WERI-Rb-1 (cell line): ENCODE measurements around the gene DMWD.
A peak's percentile ranks its signal among the peaks of the same experiment; 100 is the strongest.

ENCODE experiments used
- DNase-seq: peaks from one replicate; pipeline ENCODE4 v3.0.0-alpha.2; 2020
- H3K27ac ChIP-seq: fragments of 250-450 bp; sonication (Bioruptor Pico); 2 replicates; pipeline ENCODE4 v1.5.1; 2020; ENCODE audit warnings: mild to moderate bottlenecking, moderate library complexity
- H3K27me3 ChIP-seq: fragments of 250-450 bp; sonication (Bioruptor Pico); 2 replicates; pipeline ENCODE4 v1.5.1; 2021; ENCODE audit warnings: mild to moderate bottlenecking, low read depth, moderate library complexity; ENCODE audit not compliant: insufficient read depth, severe bottlenecking
- H3K36me3 ChIP-seq: fragments of 250-450 bp; sonication (Bioruptor Pico); 2 replicates; pipeline ENCODE4 v1.5.1; 2020; ENCODE audit warnings: mild to moderate bottlenecking, moderate library complexity
- H3K4me3 ChIP-seq: 2 replicates; pipeline ENCODE4 v1.5.1; 2011; ENCODE audit warnings: low read depth, mild to moderate bottlenecking, control low read depth, low read length
- H3K9me3 ChIP-seq: fragments of 250-450 bp; sonication (Bioruptor Pico); 2 replicates; pipeline ENCODE4 v1.5.1; 2021; ENCODE audit warnings: mild to moderate bottlenecking, moderate library complexity; ENCODE audit not compliant: severe bottlenecking
- TF ChIP-seq, protein P1 (sequence below): IDR thresholded peaks from 2 replicates; pipeline ENCODE4 v1.5.1; 2011; ENCODE audit warnings: low read depth, mild to moderate bottlenecking, control low read depth, inconsistent platforms, low read length

Gene DMWD

GRCh38 chr19:45779231-45780145 is 13.2 kb downstream of the DMWD start:
- Histone ChIP-seq H3K27me3 (no peaks in the 10 kb centered on the region), H3K27ac (no peak overlapping the region; the same call in 1 of the 2 replicates), H3K36me3 (peaks cover 11% of the 10 kb centered on the region; the same call in 1 of the 2 replicates), H3K4me3 (no peak overlapping the region), H3K9me3 (no peaks in the 10 kb centered on the region)
- TF ChIP-seq, protein P1, sequence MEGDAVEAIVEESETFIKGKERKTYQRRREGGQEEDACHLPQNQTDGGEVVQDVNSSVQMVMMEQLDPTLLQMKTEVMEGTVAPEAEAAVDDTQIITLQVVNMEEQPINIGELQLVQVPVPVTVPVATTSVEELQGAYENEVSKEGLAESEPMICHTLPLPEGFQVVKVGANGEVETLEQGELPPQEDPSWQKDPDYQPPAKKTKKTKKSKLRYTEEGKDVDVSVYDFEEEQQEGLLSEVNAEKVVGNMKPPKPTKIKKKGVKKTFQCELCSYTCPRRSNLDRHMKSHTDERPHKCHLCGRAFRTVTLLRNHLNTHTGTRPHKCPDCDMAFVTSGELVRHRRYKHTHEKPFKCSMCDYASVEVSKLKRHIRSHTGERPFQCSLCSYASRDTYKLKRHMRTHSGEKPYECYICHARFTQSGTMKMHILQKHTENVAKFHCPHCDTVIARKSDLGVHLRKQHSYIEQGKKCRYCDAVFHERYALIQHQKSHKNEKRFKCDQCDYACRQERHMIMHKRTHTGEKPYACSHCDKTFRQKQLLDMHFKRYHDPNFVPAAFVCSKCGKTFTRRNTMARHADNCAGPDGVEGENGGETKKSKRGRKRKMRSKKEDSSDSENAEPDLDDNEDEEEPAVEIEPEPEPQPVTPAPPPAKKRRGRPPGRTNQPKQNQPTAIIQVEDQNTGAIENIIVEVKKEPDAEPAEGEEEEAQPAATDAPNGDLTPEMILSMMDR: 0 out of 2 replicates have a peak, but pooled peaks have one; percentile 8
- DNase-seq: peak; percentile 72

GRCh38 chr19:45778010-45778661 is 14.5 kb downstream of the DMWD start:
- DNase-seq: no peak
- Histone ChIP-seq H3K36me3 (peaks cover 11% of the 10 kb centered on the region; the same call in 1 of the 2 replicates), H3K4me3 (no peak overlapping the region), H3K27ac (no peak overlapping the region), H3K27me3 (no peaks in the 10 kb centered on the region), H3K9me3 (no peaks in the 10 kb centered on the region)
- TF ChIP-seq, protein P1: no peak

DNA sequence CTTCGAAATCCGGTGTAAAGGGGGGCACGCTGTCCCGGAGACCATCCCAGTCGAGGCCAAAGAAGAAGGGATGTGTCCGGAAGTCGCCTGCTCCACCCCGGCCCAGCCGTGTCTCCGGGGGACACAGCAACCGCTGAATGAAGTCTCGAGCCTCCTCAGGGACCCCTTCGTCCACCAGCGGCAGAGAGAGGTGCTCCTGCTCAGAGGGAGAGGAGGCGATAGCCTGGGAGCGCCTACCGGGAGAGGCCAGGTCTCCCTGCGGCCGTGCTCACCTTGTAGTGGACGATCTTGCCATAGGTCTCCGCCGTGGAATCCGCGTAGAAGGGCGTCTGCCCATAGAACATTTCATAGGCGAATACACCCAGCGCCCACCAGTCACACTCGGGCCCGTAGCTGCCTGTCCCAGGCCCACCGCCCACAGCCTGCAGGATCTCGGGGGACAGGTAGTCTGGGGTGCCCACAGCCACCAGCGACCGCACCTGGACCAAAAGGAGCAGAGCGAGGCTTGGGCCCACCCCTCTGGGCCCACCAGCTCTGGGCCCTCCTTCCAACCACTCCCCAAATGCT is 15.2 kb downstream of the DMWD start:
- no peaks in the 10 kb centered on the region for H3K9me3 ChIP-seq
- no peak overlapping the region for H3K4me3 ChIP-seq
- H3K27me3 ChIP-seq: no peaks in the 10 kb centered on the region
- H3K36me3 ChIP-seq: peaks cover 11% of the 10 kb centered on the region; the same call in 1 of the 2 replicates
- TF ChIP-seq, protein P1: no peak
- no peak for DNase-seq
- no peak overlapping the region for H3K27ac ChIP-seq

- Histone ChIP-seq H3K27me3 (no peaks in the 10 kb centered on the region), H3K27ac (no peak overlapping the region), H3K4me3 (no peak overlapping the region), H3K9me3 (no peaks in the 10 kb centered on the region), H3K36me3 (peaks cover 11% of the 10 kb centered on the region; the same call in 1 of the 2 replicates)
- no peak for DNase-seq
- TF ChIP-seq, protein P1: no peak; the same call in 1 of the 2 replicates
Measured at GRCh38 chr19:45774765-45775164, 17.9 kb downstream of the DMWD start.

DNA sequence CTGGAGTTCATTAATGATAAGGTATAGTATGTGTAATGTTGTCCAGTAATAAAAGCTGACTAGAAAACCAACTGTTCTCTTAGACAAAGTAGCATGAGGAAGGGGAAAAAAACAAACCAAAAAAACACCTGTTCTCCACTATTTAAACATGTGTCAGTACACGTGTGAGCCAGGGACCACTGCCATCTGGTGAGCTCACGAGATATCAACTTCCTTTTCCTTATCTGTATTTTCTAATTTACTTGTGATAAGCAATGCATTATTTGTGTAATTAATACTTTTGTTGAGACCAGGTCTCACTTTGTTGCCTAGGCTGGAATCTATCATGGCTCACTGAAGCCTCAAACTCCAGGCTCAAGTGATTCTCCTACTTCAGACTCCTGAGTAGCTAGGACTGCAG is 19.3 kb downstream of the DMWD start:
- no peak overlapping the region for H3K4me3 ChIP-seq
- no peaks in the 10 kb centered on the region for H3K27me3 ChIP-seq
- H3K36me3 ChIP-seq: peaks cover 8% of the 10 kb centered on the region; the same call in 1 of the 2 replicates
- TF ChIP-seq, protein P1: no peak
- no peak for DNase-seq
- H3K27ac ChIP-seq: no peak overlapping the region
- no peaks in the 10 kb centered on the region for H3K9me3 ChIP-seq
